GM21528 (cell line): Measurements from ENCODE around the gene APBA1.
"Not testable (repeated sequence)": the region's sequence is repeated elsewhere in the genome, so short reads cannot be mapped to it uniquely, and the experiment has no call there.

Experiments used
- ATAC-seq: cut with Tn5 transposase; IDR thresholded peaks from one replicate; pipeline ENCODE4 v1.9.1; 2021; ENCODE audit warnings: mild to moderate bottlenecking, moderate library complexity; ENCODE audit not compliant: unreplicated experiment, low FRiP score

The APBA1 gene

DNA sequence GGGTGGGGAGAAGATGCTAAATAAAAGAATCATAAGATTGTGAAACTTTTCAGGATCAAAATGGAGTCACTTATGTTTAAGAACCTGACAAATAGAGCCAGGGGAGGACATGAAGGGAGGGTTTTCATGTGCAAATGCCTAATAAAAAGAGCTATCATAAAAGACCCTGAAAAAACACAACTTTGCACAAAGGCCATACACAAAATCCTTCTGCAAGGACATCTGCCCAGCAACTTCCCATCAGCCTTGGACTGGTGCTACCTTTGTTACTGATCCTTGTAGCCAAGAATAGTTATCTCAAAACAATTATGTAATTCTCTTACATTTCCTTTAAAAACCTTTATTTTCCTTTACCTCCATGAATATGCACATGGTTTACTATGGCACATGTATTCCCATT is 63.0 kb downstream of the APBA1 start:
- no peak for ATAC-seq

DNA sequence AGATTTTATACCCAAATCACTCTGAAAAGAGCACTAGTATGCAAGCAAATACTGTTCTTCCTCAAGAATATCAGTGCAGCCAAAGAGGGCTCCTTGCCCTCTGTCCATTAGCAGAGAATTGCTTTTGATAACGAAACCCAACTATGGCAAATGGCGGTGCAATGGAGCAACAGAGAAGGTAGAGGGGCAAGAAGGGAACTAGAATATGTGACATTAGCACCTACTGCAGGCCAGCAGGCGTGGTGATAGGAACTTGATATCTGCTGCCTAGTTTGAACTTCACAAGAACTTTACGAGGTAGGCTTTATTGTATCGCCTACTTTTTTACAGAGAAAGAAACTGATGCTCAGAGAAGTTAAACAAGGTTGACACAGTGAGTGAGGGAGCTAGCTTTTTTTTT is 66.1 kb downstream of the APBA1 start:
- ATAC-seq = no peak

DNA sequence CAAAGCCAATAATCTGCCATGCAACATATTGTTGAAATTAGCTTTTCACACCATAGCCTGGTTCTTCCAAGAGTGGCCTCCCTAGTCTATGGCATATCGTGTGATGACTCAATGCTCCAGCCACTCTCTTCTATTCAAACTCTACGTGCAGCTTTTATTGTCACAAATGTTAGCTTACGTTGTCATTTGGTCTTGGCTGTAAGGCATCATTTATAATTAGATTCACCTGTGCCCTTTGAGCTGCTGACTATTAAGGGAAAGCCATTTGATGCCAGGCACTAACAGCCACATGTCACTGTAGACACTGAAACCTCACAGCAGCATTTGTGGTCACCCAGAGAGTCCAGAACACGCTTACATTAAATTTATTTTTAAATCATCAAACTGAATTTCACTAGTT is 66.8 kb downstream of the APBA1 start:
- no peak for ATAC-seq

DNA sequence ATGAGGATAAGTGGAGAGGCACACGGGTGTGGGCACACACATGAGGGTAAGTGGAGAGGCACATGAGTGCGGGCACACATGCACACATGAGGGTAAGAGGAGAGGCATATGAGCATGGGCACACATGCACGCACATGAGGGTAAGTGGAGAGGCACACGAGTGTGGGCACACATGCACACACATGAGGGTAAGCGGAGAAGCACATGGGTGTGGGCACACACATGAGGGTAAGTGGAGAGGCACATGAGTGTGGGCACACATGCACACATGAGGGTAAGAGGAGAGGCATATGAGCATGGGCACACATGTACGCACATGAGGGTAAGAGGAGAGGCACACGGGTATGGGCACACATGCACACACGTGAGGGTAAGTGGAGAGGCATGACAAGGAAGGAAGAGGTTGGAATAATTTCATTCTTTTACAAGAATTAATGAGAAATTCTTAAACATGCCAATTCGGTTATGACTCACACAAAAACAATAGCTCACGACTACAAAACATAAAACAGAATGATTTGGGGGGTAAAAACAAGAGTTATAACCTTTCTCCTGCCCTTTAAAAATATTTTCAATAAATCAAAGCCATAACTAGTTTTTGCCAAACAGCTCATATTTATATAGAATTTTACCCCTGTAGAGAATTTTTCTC is 67.5 kb downstream of the APBA1 start:
- no peak for ATAC-seq

GRCh38 chr9:69603656-69604055 is 68.5 kb downstream of the APBA1 start:
- no peak for ATAC-seq

GRCh38 chr9:69602773-69603172 is 69.4 kb downstream of the APBA1 start:
- ATAC-seq = no peak

GRCh38 chr9:69601698-69602097 is 70.5 kb downstream of the APBA1 start:
- no peak for ATAC-seq

GRCh38 chr9:69600314-69601047 is 71.7 kb downstream of the APBA1 start:
- ATAC-seq = no peak

DNA sequence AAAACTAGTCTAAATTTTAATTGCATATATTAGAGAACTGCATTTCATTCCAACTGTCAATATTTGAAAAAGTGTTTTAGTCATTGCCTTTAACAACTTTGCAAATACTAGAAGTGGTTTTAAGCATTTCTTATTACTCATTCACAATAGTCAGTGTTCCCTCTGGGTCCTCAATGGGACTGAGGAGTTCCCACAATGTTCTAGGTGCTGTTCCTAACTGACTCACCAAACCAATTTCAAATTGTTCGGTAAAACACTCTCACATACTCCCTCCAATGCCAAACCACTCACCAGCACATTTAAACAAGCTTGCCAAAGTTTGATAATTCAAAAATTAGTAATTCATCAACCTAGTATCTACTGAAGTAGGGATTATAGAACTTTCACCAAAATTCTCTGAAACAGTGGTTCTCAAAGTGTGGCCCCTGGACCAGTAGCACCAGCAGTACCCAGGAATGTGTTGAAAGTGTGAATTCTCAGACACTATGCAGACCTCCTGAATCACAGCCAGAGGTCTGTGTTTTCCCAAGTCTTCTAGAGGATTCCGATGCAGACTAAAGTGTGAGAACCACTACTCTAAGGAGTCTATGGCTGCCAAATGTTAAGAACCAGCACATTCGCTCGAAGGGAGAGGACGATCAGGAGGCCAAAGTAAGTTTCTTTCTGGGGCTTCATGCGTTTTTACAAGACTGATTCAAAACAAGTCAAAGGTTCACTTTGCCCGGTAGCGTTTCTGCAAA is 72.8 kb downstream of the APBA1 start:
- ATAC-seq = no peak

- ATAC-seq = not testable (repeated sequence)
These were observed 75.3 kb downstream of the APBA1 start for GRCh38 chr9:69596906-69597305.

- ATAC-seq = no peak
These were observed 78.0 kb downstream of the APBA1 start for GRCh38 chr9:69594180-69594579.

- ATAC-seq = no peak
These were observed 78.4 kb downstream of the APBA1 start for GRCh38 chr9:69593756-69594155.

DNA sequence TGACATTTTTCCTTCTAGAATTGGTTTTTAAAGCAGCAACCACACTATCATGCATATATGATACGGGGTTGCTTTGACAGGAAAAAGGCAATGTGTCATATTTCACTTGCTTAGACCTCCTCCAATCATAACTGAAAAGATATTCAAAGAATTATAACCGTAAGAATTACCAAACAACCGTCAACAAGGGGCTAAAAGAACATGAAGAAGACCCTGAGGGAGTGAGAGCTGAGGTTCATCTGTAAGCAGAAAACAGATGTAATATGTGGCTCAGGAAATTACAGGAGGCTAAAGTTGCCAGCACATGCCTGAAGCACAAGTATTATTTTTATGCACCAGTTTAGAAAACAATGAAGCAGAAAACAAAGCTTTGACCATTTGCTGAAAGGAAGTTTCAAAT is 78.9 kb downstream of the APBA1 start:
- ATAC-seq = no peak

- ATAC-seq = no peak
These were observed 81.9 kb downstream of the APBA1 start for GRCh38 chr9:69590266-69590665.

DNA sequence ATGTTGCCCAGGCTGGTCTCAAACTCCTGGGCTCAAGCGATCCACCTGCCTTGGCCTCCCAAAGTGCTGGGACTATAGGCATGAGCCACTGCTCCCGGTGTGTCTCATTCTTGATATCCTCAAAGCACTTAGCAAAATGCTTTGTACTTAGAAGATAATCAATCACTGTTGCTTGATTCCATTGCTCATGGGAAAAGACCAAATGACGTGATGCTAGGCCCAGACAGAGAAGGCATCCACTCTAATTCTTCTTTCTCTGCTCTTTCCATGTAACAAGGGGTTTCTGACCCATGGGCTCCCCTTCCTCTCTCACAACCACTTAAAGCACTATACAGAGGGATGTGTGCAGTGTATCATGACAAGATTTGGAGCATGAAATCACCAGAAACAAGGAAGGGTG is 83.0 kb downstream of the APBA1 start:
- no peak for ATAC-seq

DNA sequence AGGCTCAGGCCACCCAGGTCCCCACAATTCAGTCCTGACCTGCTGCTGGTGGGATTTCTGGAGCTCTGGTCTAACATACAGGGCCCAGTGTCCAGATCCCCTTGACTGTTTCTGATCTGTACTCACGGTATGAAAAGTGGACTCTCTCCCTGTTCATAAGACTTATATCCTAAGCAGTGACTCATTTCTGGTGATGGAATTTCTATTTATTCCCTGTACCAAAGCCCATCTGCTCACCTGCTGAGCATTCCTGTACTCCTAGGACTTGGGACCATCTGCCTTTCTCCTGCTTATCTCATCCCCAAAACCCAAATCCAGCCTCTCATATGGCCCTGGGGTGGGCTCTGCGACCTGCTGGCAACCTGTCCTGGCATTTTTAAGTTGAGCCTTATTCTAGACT is 86.6 kb downstream of the APBA1 start:
- no peak for ATAC-seq

DNA sequence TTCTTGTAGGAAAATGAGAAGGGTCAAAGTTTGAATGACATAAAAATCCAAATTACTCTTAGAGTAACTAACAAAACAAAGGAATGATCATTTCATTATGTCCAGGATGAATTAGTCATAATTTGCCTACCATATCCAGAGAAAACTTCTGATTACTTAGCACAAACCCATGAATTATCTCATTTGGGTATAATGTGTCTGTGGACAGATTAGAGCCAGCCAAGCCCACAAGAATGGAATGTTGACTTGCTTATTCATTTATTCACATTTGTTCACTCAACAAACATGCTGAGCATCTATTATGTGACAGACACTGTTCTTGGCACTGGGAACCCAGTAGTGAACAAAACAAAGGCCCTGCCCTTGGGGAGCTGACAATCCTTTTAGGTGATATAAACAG is 87.4 kb downstream of the APBA1 start:
- no peak for ATAC-seq

GRCh38 chr9:69583645-69584234 is 88.4 kb downstream of the APBA1 start:
- ATAC-seq = no peak

DNA sequence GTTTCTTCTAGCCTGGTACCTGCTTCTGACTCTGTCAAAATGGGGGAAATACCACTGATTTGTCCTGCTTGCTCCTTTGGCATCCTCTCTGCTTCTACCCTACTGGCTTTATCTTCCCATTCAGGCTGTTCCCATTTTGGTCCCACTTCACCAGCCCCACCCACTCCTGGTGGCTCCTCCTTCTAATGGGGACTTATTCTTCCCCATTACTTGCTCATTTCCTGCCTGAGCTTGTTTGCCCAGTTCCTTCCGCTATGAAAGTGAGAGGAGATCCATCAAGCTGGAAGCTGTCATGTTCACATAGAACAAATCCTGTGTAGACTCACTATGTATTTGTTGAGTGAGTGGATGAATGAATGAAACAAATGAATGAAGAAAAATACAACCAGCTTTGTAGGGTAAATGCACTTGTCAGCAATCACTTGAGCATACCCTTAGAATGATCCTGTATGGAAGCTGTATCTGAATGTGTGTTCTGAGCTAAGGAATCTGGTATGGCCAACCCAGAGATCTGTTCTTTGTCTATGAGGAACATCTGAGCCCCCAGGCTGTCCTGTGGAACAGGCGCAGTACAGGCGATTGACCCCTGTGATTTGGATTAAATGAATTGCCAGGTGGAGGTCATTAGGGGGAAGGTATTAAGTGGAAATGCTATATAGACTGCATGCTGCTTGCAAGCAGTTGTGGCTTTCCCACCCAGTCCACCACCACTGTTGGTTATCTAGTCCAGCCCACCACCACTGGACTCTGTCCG is 89.5 kb downstream of the APBA1 start:
- no peak for ATAC-seq

DNA sequence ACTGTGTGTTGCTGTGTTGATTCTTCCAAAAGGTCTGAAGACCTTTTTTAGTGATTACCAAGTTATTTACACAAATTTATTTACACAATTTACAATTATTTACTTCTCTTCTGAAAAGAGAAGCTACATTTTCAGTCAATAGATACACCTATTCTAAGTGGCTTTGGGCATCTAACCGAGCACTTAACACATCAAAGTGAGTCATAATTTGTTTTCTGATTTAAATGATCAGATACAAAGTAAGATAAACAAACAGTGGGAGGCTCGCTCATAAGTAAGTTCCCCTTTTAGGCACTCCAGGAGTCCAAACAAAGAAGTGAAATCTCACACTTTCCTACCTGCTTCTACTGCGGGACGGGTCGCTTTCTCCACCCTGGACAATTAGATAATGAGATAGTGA is 90.2 kb downstream of the APBA1 start:
- ATAC-seq = no peak
